IPS-18a (cell line): ENCODE measurements around the gene FHDC1.

ENCODE experiments used
- H3K27ac ChIP-seq: one replicate; pipeline ENCODE4 v1.5.1; 2013; ENCODE audit warnings: low read length
- H3K27me3 ChIP-seq: one replicate; pipeline ENCODE4 v1.6.1; 2013; ENCODE audit warnings: mild to moderate bottlenecking, low read length; ENCODE audit not compliant: control insufficient read depth, insufficient read depth
- H3K36me3 ChIP-seq: one replicate; pipeline ENCODE4 v1.6.1; 2013; ENCODE audit warnings: low read depth, low read length; ENCODE audit not compliant: control insufficient read depth
- H3K4me1 ChIP-seq: one replicate; pipeline ENCODE4 v1.6.1; 2013; ENCODE audit warnings: low read depth, low read length; ENCODE audit not compliant: control insufficient read depth
- H3K4me3 ChIP-seq: one replicate; pipeline ENCODE4 v1.5.1; 2013; ENCODE audit warnings: low read length
- H3K9ac ChIP-seq: one replicate; pipeline ENCODE4 v1.6.1; 2013; ENCODE audit warnings: mild to moderate bottlenecking, low read length, moderate library complexity
- H3K9me3 ChIP-seq: one replicate; pipeline ENCODE4 v1.6.1; 2013; ENCODE audit warnings: low read depth, low read length; ENCODE audit not compliant: control insufficient read depth

The FHDC1 gene

DNA sequence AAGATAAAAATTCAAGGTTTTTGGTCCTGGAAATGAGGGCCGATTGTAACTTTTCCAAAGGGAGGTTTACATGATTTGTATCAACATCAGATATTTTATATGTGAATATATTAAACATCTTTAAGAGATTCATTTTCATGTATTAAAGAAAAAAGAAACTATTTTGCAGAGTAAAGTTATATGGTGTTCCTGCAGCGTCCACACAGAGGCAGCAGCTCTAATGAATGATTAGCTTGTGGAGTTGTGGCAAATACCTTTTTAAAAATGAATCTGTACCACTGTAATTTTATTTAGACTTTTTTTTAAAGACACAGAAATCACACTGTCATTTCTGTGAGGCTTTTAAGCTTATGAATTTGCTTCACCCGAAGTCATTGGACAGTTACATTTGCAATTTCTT lies 25.6 kb upstream of the FHDC1 start:
- Histone ChIP-seq H3K27me3 (no peaks in the 10 kb centered on the region), H3K4me1 (no peaks in the 10 kb centered on the region), H3K27ac (no peak overlapping the region), H3K9me3 (no peaks in the 10 kb centered on the region), H3K4me3 (no peak overlapping the region), H3K9ac (no peak overlapping the region), H3K36me3 (peaks cover 3% of the 10 kb centered on the region)

DNA sequence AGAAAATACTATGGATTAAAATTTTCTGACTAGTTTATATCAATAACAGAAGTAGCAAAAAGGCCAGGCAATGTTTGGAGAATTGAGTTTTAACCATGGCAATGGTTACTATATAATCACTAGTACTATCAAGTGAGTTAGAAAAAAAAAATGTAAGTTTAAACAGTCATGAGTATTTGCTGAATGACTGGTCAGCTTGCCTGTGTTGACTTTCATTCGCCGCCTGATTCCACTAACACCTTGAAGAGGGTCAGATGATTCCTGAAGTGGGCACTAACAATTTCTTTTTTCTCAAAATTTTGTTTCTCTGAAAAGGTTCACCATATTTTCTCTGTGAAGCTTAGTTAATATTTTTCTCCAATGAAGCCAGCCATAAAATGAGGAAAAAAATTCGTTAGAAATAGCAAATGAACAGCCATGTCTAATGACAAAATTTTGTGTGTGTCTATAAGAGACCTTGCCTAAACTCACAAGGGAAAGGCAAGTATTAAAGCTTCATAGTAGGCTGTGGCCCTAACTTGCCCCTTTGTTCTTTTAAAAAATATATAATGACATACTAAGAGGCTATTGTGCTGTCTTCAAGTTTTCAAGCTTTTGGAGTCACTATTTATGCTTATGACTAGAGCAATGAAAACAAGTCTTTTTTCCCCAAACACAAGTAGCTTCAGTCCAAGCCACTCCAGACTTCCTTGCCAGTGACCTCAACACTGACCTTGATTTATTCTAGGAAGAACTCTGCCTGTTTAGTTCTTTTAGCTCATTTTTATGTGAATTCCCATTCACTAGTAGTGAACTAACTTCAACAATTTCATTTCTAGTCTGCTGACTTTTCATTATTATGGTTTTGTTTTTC lies 18.4 kb upstream of the FHDC1 start:
- Histone ChIP-seq H3K36me3 (peaks cover 3% of the 10 kb centered on the region), H3K4me3 (no peak overlapping the region), H3K4me1 (no peaks in the 10 kb centered on the region), H3K9me3 (peaks cover 25% of the 10 kb centered on the region), H3K27ac (no peak overlapping the region), H3K27me3 (no peaks in the 10 kb centered on the region), H3K9ac (no peak overlapping the region)

DNA sequence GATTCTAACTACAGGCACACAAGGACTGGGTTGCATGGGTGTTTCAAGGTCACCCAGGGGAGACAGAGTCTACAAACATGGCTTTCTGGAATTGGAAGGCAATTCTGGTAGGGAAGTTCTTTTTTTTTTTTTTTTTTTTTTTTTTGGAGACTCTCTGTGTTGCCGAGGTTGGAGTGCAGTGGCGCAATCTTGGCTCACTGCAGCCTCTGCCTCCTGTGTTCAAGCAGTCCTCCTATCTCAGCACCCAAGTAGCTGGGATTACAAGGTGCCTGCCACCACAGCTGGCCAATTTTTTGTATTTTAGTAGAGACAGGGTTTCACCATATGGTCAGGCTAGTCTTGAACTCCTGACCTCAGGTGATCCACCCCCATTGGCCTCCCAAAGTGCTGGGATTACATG lies 16.3 kb upstream of the FHDC1 start:
- no peak overlapping the region for H3K9ac ChIP-seq
- peaks cover 3% of the 10 kb centered on the region for H3K36me3 ChIP-seq
- peaks cover 25% of the 10 kb centered on the region for H3K9me3 ChIP-seq
- H3K27me3 ChIP-seq, result no peaks in the 10 kb centered on the region
- H3K27ac ChIP-seq, result no peak overlapping the region
- no peak overlapping the region for H3K4me3 ChIP-seq
- H3K4me1 ChIP-seq, result no peaks in the 10 kb centered on the region

DNA sequence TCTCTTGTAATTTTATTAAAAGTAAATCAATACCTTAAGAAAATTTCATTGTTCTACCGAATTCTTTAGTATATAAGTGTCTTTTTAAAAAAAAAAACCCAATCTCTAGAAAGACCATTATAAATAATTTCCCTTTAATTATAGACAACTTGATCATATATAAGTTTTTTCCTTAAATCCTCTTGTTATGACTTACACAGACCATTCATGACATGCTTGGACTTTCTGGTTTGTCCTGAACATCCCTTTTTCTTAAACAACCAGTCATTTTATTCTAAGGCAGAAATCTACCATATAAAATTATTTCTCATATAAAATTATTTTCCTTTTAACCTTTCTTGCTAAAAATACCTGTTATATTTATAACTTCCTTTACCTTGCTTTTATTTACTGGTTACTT lies 15.4 kb upstream of the FHDC1 start:
- Histone ChIP-seq H3K9ac (no peak overlapping the region), H3K9me3 (peaks cover 25% of the 10 kb centered on the region), H3K27ac (no peak overlapping the region), H3K4me1 (peaks cover 3% of the 10 kb centered on the region), H3K27me3 (no peaks in the 10 kb centered on the region), H3K36me3 (peaks cover 3% of the 10 kb centered on the region), H3K4me3 (no peak overlapping the region)

DNA sequence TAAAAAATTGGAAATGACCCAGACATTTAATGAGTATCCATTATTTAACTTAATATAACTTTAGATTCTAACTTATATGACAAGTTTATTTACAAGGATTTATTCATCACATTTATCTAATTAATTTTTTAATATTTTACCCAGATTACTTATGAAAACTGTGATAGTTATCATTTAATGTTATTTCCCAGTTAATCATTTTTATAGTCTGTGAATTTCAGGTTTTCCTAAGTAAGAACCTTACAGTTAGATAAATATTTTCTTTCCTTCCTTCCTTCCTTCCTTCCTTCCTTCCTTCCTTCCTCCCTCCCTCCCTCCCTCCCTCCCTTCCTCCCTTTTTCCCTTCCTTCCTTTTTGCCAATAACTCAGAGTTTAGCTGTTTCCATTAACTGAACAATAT lies 14.8 kb upstream of the FHDC1 start:
- peaks cover 8% of the 10 kb centered on the region for H3K4me1 ChIP-seq
- H3K36me3 ChIP-seq, result peaks cover 3% of the 10 kb centered on the region
- peaks cover 25% of the 10 kb centered on the region for H3K9me3 ChIP-seq
- H3K27ac ChIP-seq, result no peak overlapping the region
- no peak overlapping the region for H3K9ac ChIP-seq
- no peaks in the 10 kb centered on the region for H3K27me3 ChIP-seq
- no peak overlapping the region for H3K4me3 ChIP-seq

DNA sequence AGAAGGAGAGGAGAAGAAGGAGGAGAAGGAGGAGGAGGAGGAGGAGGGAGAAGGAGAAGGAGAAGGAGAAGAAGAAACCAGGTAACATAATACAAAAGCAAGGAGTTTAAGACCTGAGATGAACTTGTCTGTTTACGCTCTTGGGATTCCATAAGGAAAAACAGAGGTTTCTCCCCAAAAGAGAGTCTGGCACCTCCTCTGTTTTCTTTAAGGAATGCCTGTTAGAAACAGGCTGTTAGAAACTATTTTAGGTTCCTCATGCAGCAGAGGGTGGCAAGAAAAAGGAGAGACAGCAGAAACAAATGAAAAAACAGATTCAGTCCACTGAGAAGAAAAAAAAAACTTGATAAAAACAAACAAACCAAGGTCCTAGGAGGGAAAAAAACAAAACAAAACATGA lies 10.3 kb upstream of the FHDC1 start:
- peaks cover 40% of the 10 kb centered on the region for H3K4me1 ChIP-seq
- H3K9ac ChIP-seq, result no peak overlapping the region
- H3K27ac ChIP-seq, result no peak overlapping the region

DNA sequence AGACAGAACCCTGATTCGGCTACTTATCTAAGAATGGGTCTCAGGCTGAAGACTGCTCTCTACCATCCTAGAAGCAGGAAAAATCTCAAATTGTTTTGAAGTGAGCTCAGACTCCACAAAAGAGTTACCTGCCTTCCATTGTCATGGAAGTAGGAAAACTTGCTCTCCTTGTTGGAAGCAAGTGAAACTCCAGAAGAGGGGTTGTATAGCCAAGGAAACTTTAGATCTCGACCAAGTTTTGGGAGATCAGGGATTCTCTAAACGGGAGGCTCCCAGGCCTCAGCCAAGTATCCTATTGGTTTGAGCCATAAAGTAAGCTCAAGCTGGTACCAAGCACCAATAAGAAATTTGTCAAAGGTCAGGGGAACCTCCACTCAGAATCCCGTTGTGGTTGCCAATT lies 9.2 kb upstream of the FHDC1 start:
- H3K27ac ChIP-seq, result no peak overlapping the region
- peaks cover 46% of the 10 kb centered on the region for H3K4me1 ChIP-seq
- H3K27me3 ChIP-seq, result no peaks in the 10 kb centered on the region
- H3K36me3 ChIP-seq, result no peaks in the 10 kb centered on the region
- H3K4me3 ChIP-seq, result no peak overlapping the region
- H3K9me3 ChIP-seq, result no peaks in the 10 kb centered on the region
- H3K9ac ChIP-seq, result no peak overlapping the region

More for the DNA sequence above, 10.3 kb upstream of the FHDC1 start:
- Histone ChIP-seq H3K27me3 (no peaks in the 10 kb centered on the region), H3K9me3 (no peaks in the 10 kb centered on the region), H3K36me3 (no peaks in the 10 kb centered on the region), H3K4me3 (no peak overlapping the region)

DNA sequence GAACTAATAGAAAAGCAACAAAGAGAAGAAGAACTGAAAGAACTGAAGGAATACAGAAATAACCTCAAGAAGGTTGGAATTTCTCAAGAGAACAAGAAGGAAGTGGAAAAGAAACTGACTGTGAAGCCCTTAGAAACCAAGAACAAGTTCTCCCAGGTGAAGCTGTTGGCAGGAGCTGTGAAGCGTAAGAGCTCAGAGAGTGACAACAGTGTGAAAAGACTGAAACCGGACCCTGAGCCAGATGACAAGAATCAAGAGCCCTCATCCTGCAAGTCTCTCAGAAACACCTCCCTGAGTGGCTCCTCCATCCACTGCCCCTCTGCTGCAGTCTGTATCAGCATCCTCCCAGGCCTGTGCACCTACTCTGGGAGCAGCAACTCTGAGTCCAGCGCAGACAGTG lies 8.4 kb upstream of the FHDC1 start:
- Histone ChIP-seq H3K9ac (no peak overlapping the region), H3K4me1 (peaks cover 46% of the 10 kb centered on the region), H3K9me3 (no peaks in the 10 kb centered on the region), H3K36me3 (no peaks in the 10 kb centered on the region), H3K27me3 (no peaks in the 10 kb centered on the region), H3K4me3 (no peak overlapping the region), H3K27ac (no peak overlapping the region)

DNA sequence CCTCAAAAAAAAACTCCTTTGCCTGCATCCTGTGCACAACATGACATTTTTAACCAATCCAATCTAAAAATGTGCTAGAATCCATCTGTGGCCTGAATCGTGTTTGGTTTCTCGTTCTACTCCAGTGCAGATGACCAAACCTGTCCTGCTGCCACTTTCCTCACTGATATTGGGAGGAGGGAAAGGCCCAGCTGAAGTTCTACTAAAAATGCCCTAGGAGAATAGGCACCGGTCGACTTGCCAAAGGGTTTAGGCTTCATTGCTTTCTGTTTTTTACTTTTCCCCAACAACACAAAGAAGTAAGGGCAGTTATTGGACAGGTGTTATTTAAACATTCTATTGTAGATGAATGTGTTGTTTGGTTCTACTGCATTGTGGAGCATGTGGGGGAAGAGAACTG lies 7.8 kb upstream of the FHDC1 start:
- H3K27me3 ChIP-seq, result no peaks in the 10 kb centered on the region
- H3K36me3 ChIP-seq, result no peaks in the 10 kb centered on the region
- no peak overlapping the region for H3K9ac ChIP-seq
- no peak overlapping the region for H3K4me3 ChIP-seq
- H3K9me3 ChIP-seq, result no peaks in the 10 kb centered on the region
- H3K4me1 ChIP-seq, result peaks cover 46% of the 10 kb centered on the region
- no peak overlapping the region for H3K27ac ChIP-seq

DNA sequence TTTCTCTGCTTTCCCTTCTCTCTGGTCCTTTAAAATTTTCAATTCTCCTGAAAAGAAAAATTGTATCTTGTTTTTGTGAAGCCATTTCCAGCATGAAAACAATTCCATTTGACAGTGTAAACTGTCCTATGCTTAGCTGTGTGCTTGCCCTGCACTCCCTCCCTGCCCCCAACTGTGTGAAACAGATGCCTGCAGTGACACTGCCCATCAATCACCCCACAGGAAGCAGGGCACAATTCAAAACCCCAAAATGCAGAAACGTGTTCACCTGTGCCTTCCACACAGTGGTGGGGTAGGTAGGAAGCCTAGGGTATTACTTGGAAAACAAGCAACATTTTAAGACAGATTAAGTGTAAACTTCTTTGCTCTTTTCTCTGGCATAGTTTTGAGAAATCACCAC lies 6.2 kb upstream of the FHDC1 start:
- Histone ChIP-seq H3K4me3 (peak overlapping the region; percentile 11), H3K36me3 (no peaks in the 10 kb centered on the region), H3K27ac (no peak overlapping the region), H3K4me1 (peaks cover 50% of the 10 kb centered on the region), H3K9ac (peak overlapping the region; percentile 3), H3K9me3 (no peaks in the 10 kb centered on the region), H3K27me3 (peaks cover 15% of the 10 kb centered on the region)

DNA sequence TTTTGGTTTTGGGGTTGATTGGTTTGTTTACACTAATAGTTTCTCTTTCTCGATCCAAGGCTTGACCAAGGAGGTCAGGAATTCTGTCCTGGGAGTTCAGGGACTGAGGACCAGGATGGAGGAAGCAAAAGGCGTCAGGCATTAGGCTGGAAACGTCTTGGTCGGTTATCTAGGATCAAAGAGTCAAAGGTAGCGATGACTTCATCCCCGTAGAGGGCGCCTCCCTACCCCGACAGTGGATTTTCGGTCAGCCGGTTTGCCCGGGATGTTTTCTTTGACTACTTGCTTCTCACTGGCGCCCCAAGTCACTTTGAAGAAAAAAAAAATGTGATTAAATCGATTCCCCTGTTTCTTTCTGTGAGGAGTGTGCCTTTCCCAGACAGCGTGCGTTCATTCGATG lies 980 bp upstream of the FHDC1 start:
- Histone ChIP-seq H3K9me3 (no peaks in the 10 kb centered on the region), H3K36me3 (no peaks in the 10 kb centered on the region), H3K4me1 (peaks cover 30% of the 10 kb centered on the region), H3K4me3 (peak overlapping the region; percentile 79), H3K27me3 (peaks cover 45% of the 10 kb centered on the region), H3K9ac (peak overlapping the region; percentile 77), H3K27ac (no peak overlapping the region)
